GM12874 (cell line): ENCODE results near the gene PRAMEF20.

Experiments
- TF ChIP-seq, protein P1 (sequence below): IDR thresholded peaks from 2 replicates; pipeline ENCODE4 v1.5.1; 2011; ENCODE audit warnings: low read depth, mild to moderate bottlenecking, control low read depth, low read length, moderate library complexity; ENCODE audit not compliant: insufficient read depth

PRAMEF20 gene

GRCh38 chr1:13443335-13443979 is 33.2 kb downstream of the PRAMEF20 start:
- TF ChIP-seq, protein P1, sequence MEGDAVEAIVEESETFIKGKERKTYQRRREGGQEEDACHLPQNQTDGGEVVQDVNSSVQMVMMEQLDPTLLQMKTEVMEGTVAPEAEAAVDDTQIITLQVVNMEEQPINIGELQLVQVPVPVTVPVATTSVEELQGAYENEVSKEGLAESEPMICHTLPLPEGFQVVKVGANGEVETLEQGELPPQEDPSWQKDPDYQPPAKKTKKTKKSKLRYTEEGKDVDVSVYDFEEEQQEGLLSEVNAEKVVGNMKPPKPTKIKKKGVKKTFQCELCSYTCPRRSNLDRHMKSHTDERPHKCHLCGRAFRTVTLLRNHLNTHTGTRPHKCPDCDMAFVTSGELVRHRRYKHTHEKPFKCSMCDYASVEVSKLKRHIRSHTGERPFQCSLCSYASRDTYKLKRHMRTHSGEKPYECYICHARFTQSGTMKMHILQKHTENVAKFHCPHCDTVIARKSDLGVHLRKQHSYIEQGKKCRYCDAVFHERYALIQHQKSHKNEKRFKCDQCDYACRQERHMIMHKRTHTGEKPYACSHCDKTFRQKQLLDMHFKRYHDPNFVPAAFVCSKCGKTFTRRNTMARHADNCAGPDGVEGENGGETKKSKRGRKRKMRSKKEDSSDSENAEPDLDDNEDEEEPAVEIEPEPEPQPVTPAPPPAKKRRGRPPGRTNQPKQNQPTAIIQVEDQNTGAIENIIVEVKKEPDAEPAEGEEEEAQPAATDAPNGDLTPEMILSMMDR, result no peak

GRCh38 chr1:13450204-13450603 is 40.0 kb downstream of the PRAMEF20 start:
- TF ChIP-seq, protein P1, result no peak

DNA sequence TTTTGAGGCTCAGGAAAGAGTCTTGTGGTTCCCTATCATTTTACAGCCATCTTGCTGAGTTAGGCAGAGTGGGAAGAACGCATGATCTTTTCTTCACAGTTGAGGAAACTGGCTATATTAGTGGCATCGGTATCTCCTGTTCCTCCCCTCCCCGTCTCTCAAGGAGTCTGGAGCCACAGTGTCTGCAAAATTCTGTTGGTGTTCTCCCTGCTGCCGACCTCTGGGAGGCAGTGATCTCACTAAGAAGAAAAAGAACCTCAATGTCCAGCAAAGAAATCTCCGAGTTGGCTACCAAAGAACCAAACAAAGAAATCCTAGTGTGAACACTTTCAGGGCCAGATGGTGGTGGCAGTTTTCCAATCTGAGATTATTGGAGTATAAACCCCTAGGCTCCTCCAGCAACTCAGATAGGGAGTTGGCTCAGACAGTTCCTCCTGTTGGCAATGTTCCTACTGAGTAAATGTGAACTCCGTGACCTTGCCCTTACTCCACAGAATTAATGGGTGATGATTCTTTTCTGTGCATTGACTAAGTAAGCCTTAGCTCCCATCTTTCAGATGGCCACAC is 41.2 kb downstream of the PRAMEF20 start:
- TF ChIP-seq, protein P1, result no peak

GRCh38 chr1:13456904-13457532 is 46.8 kb downstream of the PRAMEF20 start:
- TF ChIP-seq, protein P1, result no peak

- TF ChIP-seq, protein P1, result no peak
Observed at GRCh38 chr1:13461977-13462376, 51.7 kb downstream of the PRAMEF20 start.

GRCh38 chr1:13462682-13463081 is 52.4 kb downstream of the PRAMEF20 start:
- TF ChIP-seq, protein P1, result no peak

- TF ChIP-seq, protein P1, result no peak
Observed at GRCh38 chr1:13465515-13465914, 55.3 kb downstream of the PRAMEF20 start.
